Measurements from ENCODE around the gene PPARG.

- no peak for TF ChIP-seq CTCF (IDR thresholded peaks at IDR 0.05)
- no peak for TF ChIP-seq EP300 (IDR thresholded peaks at IDR 0.05)
- TF ChIP-seq POLR2A (IDR thresholded peaks at IDR 0.05): peak in 1 of 2 donors; percentile 18
Measured at GRCh38 chr3:12288182-12289129, at the start of gene PPARG.
